GM08714 (cell line): ENCODE results near the gene EHMT1.
"Not testable (repeated sequence)": the region's sequence is repeated elsewhere in the genome, so short reads cannot be mapped to it uniquely, and the experiment has no call there.

Experiments used
- H3K4me3 ChIP-seq: fragments of 200-500 bp; sonication (Bioruptor generic); 2 replicates; pipeline ENCODE4 v1.5.1; 2014; ENCODE audit warnings: mild to moderate bottlenecking, low read length, inconsistent platforms
- ZNF274 ChIP-seq: IDR thresholded peaks from 2 replicates; pipeline ENCODE4 v1.6.1; 2012; ENCODE audit warnings: mild to moderate bottlenecking, low read depth, low read length

The EHMT1 gene

GRCh38 chr9:137800196-137801022 is 181.6 kb downstream of the EHMT1 start:
- no peak for TF ChIP-seq ZNF274

GRCh38 chr9:137801023-137801319 is 182.2 kb downstream of the EHMT1 start:
- H3K4me3 ChIP-seq: no peak overlapping the region
- TF ChIP-seq ZNF274: no peak

More at GRCh38 chr9:137800196-137801022, 181.6 kb downstream of the EHMT1 start:
- no peak overlapping the region for H3K4me3 ChIP-seq

GRCh38 chr9:137802021-137802420 is 183.2 kb downstream of the EHMT1 start:
- H3K4me3 ChIP-seq: no peak overlapping the region
- TF ChIP-seq ZNF274: no peak

GRCh38 chr9:137802521-137803243 is 183.9 kb downstream of the EHMT1 start:
- H3K4me3 ChIP-seq: no peak overlapping the region
- TF ChIP-seq ZNF274: no peak

- H3K4me3 ChIP-seq: no peak overlapping the region
- TF ChIP-seq ZNF274: no peak
Observed at GRCh38 chr9:137804908-137805630, 186.3 kb downstream of the EHMT1 start.

- no peak for TF ChIP-seq ZNF274
- H3K4me3 ChIP-seq: no peak overlapping the region
Observed at GRCh38 chr9:137807721-137808703, 189.2 kb downstream of the EHMT1 start.

- no peak for TF ChIP-seq ZNF274
- no peak overlapping the region for H3K4me3 ChIP-seq
Observed at GRCh38 chr9:137809040-137809576, 190.3 kb downstream of the EHMT1 start.

- H3K4me3 ChIP-seq: not testable (repeated sequence)
Observed at GRCh38 chr9:137809726-137810450, 191.1 kb downstream of the EHMT1 start.

GRCh38 chr9:137811283-137811870 is 192.6 kb downstream of the EHMT1 start:
- TF ChIP-seq ZNF274: no peak
- H3K4me3 ChIP-seq: no peak overlapping the region

GRCh38 chr9:137812356-137813023 is 193.7 kb downstream of the EHMT1 start:
- no peak overlapping the region for H3K4me3 ChIP-seq
- TF ChIP-seq ZNF274: no peak

GRCh38 chr9:137813167-137813566 is 194.4 kb downstream of the EHMT1 start:
- TF ChIP-seq ZNF274: no peak
- no peak overlapping the region for H3K4me3 ChIP-seq
